Measurements from ENCODE around the gene ELFN2. TPM values are rescaled to one million over a fixed set of nuclear protein-coding genes. Genes with fewer than 3 reads are reported as not detected.
A peak's percentile ranks its signal among the peaks of the same experiment; 100 is the strongest.

ELFN2 gene
- total RNA-seq, 2 donors from 2014 or later = not detected

DNA sequence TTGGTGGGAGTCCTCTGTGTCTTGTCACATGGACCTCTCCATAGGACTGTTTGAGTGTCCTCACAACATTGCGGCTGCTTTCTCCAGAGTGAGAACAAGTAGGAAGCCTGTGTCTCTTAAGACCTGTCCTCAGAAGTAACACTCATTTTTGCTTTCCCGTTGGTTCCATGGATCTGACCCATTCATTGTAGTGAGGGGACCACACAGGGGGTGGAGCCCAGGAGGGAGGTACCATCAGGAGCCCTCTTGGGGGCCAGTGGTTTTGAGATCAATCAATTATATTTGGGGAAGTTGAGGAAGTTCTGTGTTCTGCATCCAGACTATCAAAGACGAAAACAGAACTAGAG lies 5.4 kb upstream of the ELFN2 start:
- Histone ChIP-seq H3K36me3 (no peaks in the 10 kb centered on the region), H3K4me1 (peaks cover 0 to 5% of the 10 kb centered on the region in 2 donors), H3K9me3 (peaks cover 0 to 10% of the 10 kb centered on the region in 2 donors), H3K27me3 (peaks cover 15 to 18% of the 10 kb centered on the region in 2 donors), H3K4me3 (no peak overlapping the region), H3K27ac (no peak overlapping the region)
- TF ChIP-seq, protein P1, sequence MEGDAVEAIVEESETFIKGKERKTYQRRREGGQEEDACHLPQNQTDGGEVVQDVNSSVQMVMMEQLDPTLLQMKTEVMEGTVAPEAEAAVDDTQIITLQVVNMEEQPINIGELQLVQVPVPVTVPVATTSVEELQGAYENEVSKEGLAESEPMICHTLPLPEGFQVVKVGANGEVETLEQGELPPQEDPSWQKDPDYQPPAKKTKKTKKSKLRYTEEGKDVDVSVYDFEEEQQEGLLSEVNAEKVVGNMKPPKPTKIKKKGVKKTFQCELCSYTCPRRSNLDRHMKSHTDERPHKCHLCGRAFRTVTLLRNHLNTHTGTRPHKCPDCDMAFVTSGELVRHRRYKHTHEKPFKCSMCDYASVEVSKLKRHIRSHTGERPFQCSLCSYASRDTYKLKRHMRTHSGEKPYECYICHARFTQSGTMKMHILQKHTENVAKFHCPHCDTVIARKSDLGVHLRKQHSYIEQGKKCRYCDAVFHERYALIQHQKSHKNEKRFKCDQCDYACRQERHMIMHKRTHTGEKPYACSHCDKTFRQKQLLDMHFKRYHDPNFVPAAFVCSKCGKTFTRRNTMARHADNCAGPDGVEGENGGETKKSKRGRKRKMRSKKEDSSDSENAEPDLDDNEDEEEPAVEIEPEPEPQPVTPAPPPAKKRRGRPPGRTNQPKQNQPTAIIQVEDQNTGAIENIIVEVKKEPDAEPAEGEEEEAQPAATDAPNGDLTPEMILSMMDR (IDR thresholded peaks at IDR 0.05) = no peak
- no peak for DNase-seq (ENCODE audit: low spot score)

GRCh38 chr22:37431801-37432707 lies 4.8 kb upstream of the ELFN2 start:
- Histone ChIP-seq H3K4me3 (no peak overlapping the region), H3K4me1 (peaks cover 0 to 8% of the 10 kb centered on the region in 2 donors), H3K27ac (no peak overlapping the region), H3K27me3 (peaks cover 16 to 25% of the 10 kb centered on the region in 2 donors), H3K36me3 (no peaks in the 10 kb centered on the region), H3K9me3 (peaks cover 0 to 10% of the 10 kb centered on the region in 2 donors)
- TF ChIP-seq, protein P1 (IDR thresholded peaks at IDR 0.05) = no peak
- no peak for DNase-seq (ENCODE audit: low spot score)

DNA sequence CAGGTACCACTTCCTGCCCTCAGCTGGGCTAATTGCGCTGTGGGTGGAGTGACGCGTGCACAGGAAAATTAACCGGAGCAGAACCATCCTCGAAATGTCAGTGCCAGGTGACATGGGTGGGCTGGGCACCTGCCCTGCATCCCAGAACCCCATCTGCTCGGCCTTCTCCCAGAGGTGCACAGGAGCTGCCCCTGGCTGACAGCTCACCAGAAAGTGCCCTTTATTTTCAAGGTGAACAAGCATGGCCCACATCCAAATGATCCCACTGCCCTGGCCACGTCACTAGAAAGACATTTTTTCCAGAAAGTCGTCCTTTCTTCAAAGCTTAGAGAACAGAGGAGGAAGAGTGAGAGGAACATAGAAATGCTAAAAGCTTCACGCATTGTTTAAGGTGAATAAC lies 4.1 kb upstream of the ELFN2 start:
- Histone ChIP-seq H3K27ac (no peak overlapping the region), H3K4me3 (no peak overlapping the region), H3K9me3 (peaks cover 0 to 10% of the 10 kb centered on the region in 2 donors), H3K36me3 (no peaks in the 10 kb centered on the region), H3K27me3 (peaks cover 22 to 30% of the 10 kb centered on the region in 2 donors), H3K4me1 (peaks cover 0 to 15% of the 10 kb centered on the region in 2 donors)
- TF ChIP-seq, protein P1 (IDR thresholded peaks at IDR 0.05) = no peak
- DNase-seq (ENCODE audit: low spot score) = no peak

GRCh38 chr22:37430941-37431340 lies 3.7 kb upstream of the ELFN2 start:
- H3K4me3 ChIP-seq = no peak overlapping the region
- TF ChIP-seq, protein P1 (IDR thresholded peaks at IDR 0.05) = no peak

GRCh38 chr22:37428649-37429586 lies 1.6 kb upstream of the ELFN2 start:
- Histone ChIP-seq H3K4me1 (peaks cover 0 to 17% of the 10 kb centered on the region in 2 donors), H3K27me3 (peaks cover 22 to 30% of the 10 kb centered on the region in 2 donors), H3K36me3 (no peaks in the 10 kb centered on the region), H3K4me3 (no peak overlapping the region), H3K27ac (no peak overlapping the region), H3K9me3 (peaks cover 0 to 6% of the 10 kb centered on the region in 2 donors)
- TF ChIP-seq, protein P1 (IDR thresholded peaks at IDR 0.05) = peak; percentile 33 to 72
- no peak for DNase-seq (ENCODE audit: low spot score)

More at GRCh38 chr22:37430941-37431340, 3.7 kb upstream of the ELFN2 start:
- no peak for DNase-seq (ENCODE audit: low spot score)
- no peaks in the 10 kb centered on the region for H3K36me3 ChIP-seq
- peaks cover 0 to 17% of the 10 kb centered on the region in 2 donors for H3K4me1 ChIP-seq
- H3K27me3 ChIP-seq = peaks cover 22 to 30% of the 10 kb centered on the region in 2 donors
- H3K9me3 ChIP-seq = peaks cover 0 to 10% of the 10 kb centered on the region in 2 donors
- H3K27ac ChIP-seq = no peak overlapping the region

All from right atrium auricular region (tissue), 2 donors.